SJCRH30 (cell line): ENCODE measurements around the gene ST7. TPM values are rescaled to one million over a fixed set of nuclear protein-coding genes. Genes with fewer than 3 reads are reported as not detected.

Experiments
- DNase-seq, 2 experiments: peaks; one replicate each; pipeline ENCODE4 v3.0.0-alpha.2; 2015 to 2020
- H3K27ac ChIP-seq: fragments of 250-450 bp; sonication (Bioruptor Pico); 2 replicates; pipeline ENCODE4 v1.5.1; 2020; ENCODE audit warnings: mild to moderate bottlenecking, moderate library complexity
- H3K27me3 ChIP-seq: fragments of 250-450 bp; sonication (Bioruptor Pico); 2 replicates; pipeline ENCODE4 v1.5.1; 2020; ENCODE audit warnings: mild to moderate bottlenecking, moderate library complexity
- H3K36me3 ChIP-seq: fragments of 250-450 bp; sonication (Bioruptor Pico); 2 replicates; pipeline ENCODE4 v1.5.1; 2020; ENCODE audit warnings: mild to moderate bottlenecking, moderate library complexity
- H3K4me1 ChIP-seq: fragments of 250-450 bp; sonication (Bioruptor Pico); 2 replicates; pipeline ENCODE4 v1.5.1; 2020; ENCODE audit warnings: mild to moderate bottlenecking, moderate library complexity
- H3K4me3 ChIP-seq: fragments of 250-450 bp; sonication (Bioruptor Pico); 2 replicates; pipeline ENCODE4 v1.5.1; 2020; ENCODE audit warnings: mild to moderate bottlenecking, moderate library complexity
- H3K9me3 ChIP-seq: fragments of 250-450 bp; sonication (Bioruptor Pico); replicated peaks from 2 replicates; pipeline ENCODE4 v1.5.1; 2020; ENCODE audit warnings: mild to moderate bottlenecking, moderate library complexity
- total RNA-seq: library from RNA; depleted of rRNA; stranded (reverse); fragments of >200 nt; shearing (Covaris generic); gene quantifications from 2 replicates; pipeline ENCODE4 v1.2.3, GENCODE V29; 2014

Gene ST7
- total RNA-seq, 1 experiment from 2014 or later: 35.7 TPM

GRCh38 chr7:117083648-117084047 lies 130.3 kb downstream of the ST7 start:
- DNase-seq: no peak
- Histone ChIP-seq H3K27me3 (no peaks in the 10 kb centered on the region), H3K4me3 (no peak overlapping the region), H3K36me3 (no peaks in the 10 kb centered on the region), H3K9me3 (no peaks in the 10 kb centered on the region), H3K27ac (no peak overlapping the region), H3K4me1 (peaks cover 52% of the 10 kb centered on the region)

- H3K4me3 ChIP-seq: no peak overlapping the region
- H3K9me3 ChIP-seq: no peaks in the 10 kb centered on the region
- no peaks in the 10 kb centered on the region for H3K27me3 ChIP-seq
- no peaks in the 10 kb centered on the region for H3K36me3 ChIP-seq
- no peak for DNase-seq
- H3K4me1 ChIP-seq: peaks cover 52% of the 10 kb centered on the region
- no peak overlapping the region for H3K27ac ChIP-seq
These were observed 131.0 kb downstream of the ST7 start for GRCh38 chr7:117084286-117084685.

- DNase-seq: peak in 1 of 2 experiments; percentile 37
- Histone ChIP-seq H3K27me3 (no peaks in the 10 kb centered on the region), H3K36me3 (no peaks in the 10 kb centered on the region), H3K4me1 (peaks cover 52% of the 10 kb centered on the region), H3K27ac (peak overlapping the region; percentile 5), H3K9me3 (no peaks in the 10 kb centered on the region), H3K4me3 (no peak overlapping the region)
These were observed 132.0 kb downstream of the ST7 start for GRCh38 chr7:117085275-117085674.

GRCh38 chr7:117085769-117086463 lies 132.6 kb downstream of the ST7 start:
- DNase-seq: no peak
- peak overlapping the region; percentile 5; the same call in 1 of the 2 replicates for H3K27ac ChIP-seq
- H3K4me3 ChIP-seq: no peak overlapping the region
- H3K9me3 ChIP-seq: no peaks in the 10 kb centered on the region
- no peaks in the 10 kb centered on the region for H3K27me3 ChIP-seq
- no peaks in the 10 kb centered on the region for H3K36me3 ChIP-seq
- peaks cover 52% of the 10 kb centered on the region for H3K4me1 ChIP-seq

GRCh38 chr7:117086788-117087187 lies 133.5 kb downstream of the ST7 start:
- H3K4me1 ChIP-seq: peaks cover 52% of the 10 kb centered on the region
- no peak overlapping the region for H3K4me3 ChIP-seq
- no peaks in the 10 kb centered on the region for H3K9me3 ChIP-seq
- H3K27ac ChIP-seq: no peak overlapping the region
- no peak for DNase-seq
- no peaks in the 10 kb centered on the region for H3K27me3 ChIP-seq
- no peaks in the 10 kb centered on the region for H3K36me3 ChIP-seq

- peak in 1 of 2 experiments; percentile 54 for DNase-seq
- Histone ChIP-seq H3K27me3 (no peaks in the 10 kb centered on the region), H3K4me3 (no peak overlapping the region), H3K27ac (no peak overlapping the region), H3K36me3 (no peaks in the 10 kb centered on the region), H3K9me3 (no peaks in the 10 kb centered on the region), H3K4me1 (peaks cover 52% of the 10 kb centered on the region)
These were observed 134.5 kb downstream of the ST7 start for GRCh38 chr7:117087639-117088396.

GRCh38 chr7:117088623-117089194 lies 135.4 kb downstream of the ST7 start:
- Histone ChIP-seq H3K27ac (no peak overlapping the region), H3K4me3 (no peak overlapping the region), H3K36me3 (no peaks in the 10 kb centered on the region), H3K27me3 (no peaks in the 10 kb centered on the region), H3K9me3 (no peaks in the 10 kb centered on the region), H3K4me1 (peaks cover 47% of the 10 kb centered on the region)
- no peak for DNase-seq

GRCh38 chr7:117090791-117091190 lies 137.5 kb downstream of the ST7 start:
- no peaks in the 10 kb centered on the region for H3K27me3 ChIP-seq
- H3K27ac ChIP-seq: no peak overlapping the region
- H3K4me1 ChIP-seq: peaks cover 28% of the 10 kb centered on the region
- no peaks in the 10 kb centered on the region for H3K9me3 ChIP-seq
- H3K36me3 ChIP-seq: no peaks in the 10 kb centered on the region
- no peak for DNase-seq
- no peak overlapping the region for H3K4me3 ChIP-seq

GRCh38 chr7:117091721-117092120 lies 138.4 kb downstream of the ST7 start:
- no peak overlapping the region for H3K27ac ChIP-seq
- no peak overlapping the region for H3K4me3 ChIP-seq
- DNase-seq: no peak
- no peaks in the 10 kb centered on the region for H3K27me3 ChIP-seq
- H3K36me3 ChIP-seq: no peaks in the 10 kb centered on the region
- H3K9me3 ChIP-seq: no peaks in the 10 kb centered on the region
- H3K4me1 ChIP-seq: peaks cover 19% of the 10 kb centered on the region

GRCh38 chr7:117092785-117093184 lies 139.5 kb downstream of the ST7 start:
- no peaks in the 10 kb centered on the region for H3K9me3 ChIP-seq
- peaks cover 9% of the 10 kb centered on the region for H3K4me1 ChIP-seq
- H3K4me3 ChIP-seq: no peak overlapping the region
- no peaks in the 10 kb centered on the region for H3K27me3 ChIP-seq
- peak in 1 of 2 experiments; percentile 35 for DNase-seq
- no peak overlapping the region for H3K27ac ChIP-seq
- no peaks in the 10 kb centered on the region for H3K36me3 ChIP-seq

GRCh38 chr7:117094457-117094856 lies 141.2 kb downstream of the ST7 start:
- Histone ChIP-seq H3K9me3 (no peaks in the 10 kb centered on the region), H3K36me3 (peaks cover under 1% of the 10 kb centered on the region; the same call in 1 of the 2 replicates), H3K4me1 (peaks cover 5% of the 10 kb centered on the region; the same call in 1 of the 2 replicates), H3K27me3 (no peaks in the 10 kb centered on the region), H3K4me3 (no peak overlapping the region), H3K27ac (no peak overlapping the region)
- DNase-seq: no peak

- Histone ChIP-seq H3K9me3 (no peaks in the 10 kb centered on the region), H3K4me1 (peaks cover 5% of the 10 kb centered on the region; the same call in 1 of the 2 replicates), H3K27me3 (no peaks in the 10 kb centered on the region), H3K4me3 (no peak overlapping the region), H3K36me3 (peaks cover 4% of the 10 kb centered on the region; the same call in 1 of the 2 replicates), H3K27ac (no peak overlapping the region)
- DNase-seq: no peak
These were observed 141.8 kb downstream of the ST7 start for GRCh38 chr7:117095055-117095454.

GRCh38 chr7:117096330-117096729 lies 143.0 kb downstream of the ST7 start:
- Histone ChIP-seq H3K4me3 (no peak overlapping the region), H3K27me3 (no peaks in the 10 kb centered on the region)

GRCh38 chr7:117096942-117097341 lies 143.6 kb downstream of the ST7 start:
- peaks cover 4% of the 10 kb centered on the region; the same call in 1 of the 2 replicates for H3K36me3 ChIP-seq
- DNase-seq: no peak
- no peaks in the 10 kb centered on the region for H3K27me3 ChIP-seq
- H3K4me1 ChIP-seq: peaks cover 5% of the 10 kb centered on the region; the same call in 1 of the 2 replicates
- no peak overlapping the region for H3K27ac ChIP-seq
- H3K4me3 ChIP-seq: no peak overlapping the region
- H3K9me3 ChIP-seq: no peaks in the 10 kb centered on the region

More at GRCh38 chr7:117096330-117096729, 143.0 kb downstream of the ST7 start:
- no peak overlapping the region for H3K27ac ChIP-seq
- DNase-seq: no peak
- H3K9me3 ChIP-seq: no peaks in the 10 kb centered on the region
- H3K4me1 ChIP-seq: peaks cover 5% of the 10 kb centered on the region; the same call in 1 of the 2 replicates
- peaks cover 4% of the 10 kb centered on the region; the same call in 1 of the 2 replicates for H3K36me3 ChIP-seq

- Histone ChIP-seq H3K36me3 (peaks cover 7% of the 10 kb centered on the region; the same call in 1 of the 2 replicates), H3K9me3 (no peaks in the 10 kb centered on the region), H3K27ac (no peak overlapping the region)
These were observed 144.6 kb downstream of the ST7 start for GRCh38 chr7:117097860-117098259.

More at GRCh38 chr7:117097860-117098259, 144.6 kb downstream of the ST7 start:
- no peaks in the 10 kb centered on the region for H3K27me3 ChIP-seq
- H3K4me3 ChIP-seq: no peak overlapping the region
- 0 out of 2 replicates have a peak, but pooled peaks cover 2% of the 10 kb centered on the region for H3K4me1 ChIP-seq
- DNase-seq: no peak
